MV-4-11 (cell line): ENCODE results near the gene KIF22.
A peak's percentile ranks its signal among the peaks of the same experiment; 100 is the strongest.

ENCODE experiments used
- DNase-seq: peaks from one replicate; lab custom pipeline; 2025; lab: John Stamatoyannopoulos, UW

KIF22 gene

GRCh38 chr16:29841631-29842030, 51.1 kb downstream of the KIF22 start:
- DNase-seq = no peak

GRCh38 chr16:29842732-29843346, 52.3 kb downstream of the KIF22 start:
- DNase-seq = no peak

DNA sequence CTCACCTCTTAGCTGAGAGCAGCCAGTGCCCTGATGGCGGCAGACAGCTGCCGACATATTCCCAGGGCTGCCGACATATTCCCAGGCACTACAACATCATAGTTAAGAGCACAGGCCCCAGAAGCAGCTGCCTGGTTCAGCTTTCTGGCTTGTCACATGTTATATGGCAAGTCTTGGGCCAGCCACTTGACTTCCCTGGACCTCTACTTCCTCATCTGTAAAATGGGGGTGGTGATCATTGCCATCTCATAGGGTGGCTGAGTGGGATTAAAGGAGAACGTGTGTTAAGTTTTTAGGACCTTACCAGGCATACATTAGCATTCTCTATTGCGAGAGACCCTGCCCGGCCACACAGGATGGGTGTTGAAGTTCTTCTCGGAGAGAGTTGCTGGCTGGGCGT, 53.4 kb downstream of the KIF22 start:
- DNase-seq = no peak

DNA sequence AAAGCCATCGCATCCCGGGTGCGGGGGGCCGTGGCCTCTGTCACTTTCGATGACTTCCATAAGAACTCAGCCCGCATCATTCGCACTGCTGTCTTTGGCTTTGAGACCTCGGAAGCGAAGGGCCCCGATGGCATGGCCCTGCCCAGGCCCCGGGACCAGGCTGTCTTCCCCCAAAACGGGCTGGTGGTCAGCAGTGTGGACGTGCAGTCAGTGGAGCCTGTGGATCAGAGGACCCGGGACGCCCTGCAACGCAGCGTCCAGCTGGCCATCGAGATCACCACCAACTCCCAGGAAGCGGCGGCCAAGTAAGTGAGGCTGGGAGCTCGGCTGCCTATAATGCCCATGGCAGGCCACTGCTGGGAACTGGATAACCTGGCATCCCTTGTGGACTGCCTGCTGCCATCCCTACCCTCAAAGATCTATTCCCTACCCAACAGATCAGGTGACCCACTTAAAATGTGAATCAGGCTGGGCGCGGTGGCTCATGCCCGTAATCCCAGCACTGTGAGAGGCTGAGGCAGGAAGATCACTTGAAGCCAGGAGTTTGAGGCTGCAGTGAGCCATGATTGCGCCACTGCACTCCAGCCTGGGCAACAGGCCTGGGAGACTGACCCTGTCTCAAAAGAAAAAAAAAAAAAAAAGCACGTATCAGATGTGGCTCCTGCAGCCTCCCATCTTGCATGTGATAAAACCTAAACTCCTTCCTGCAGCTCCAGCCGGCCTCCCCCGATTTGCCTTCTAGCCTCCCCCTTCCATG, 54.2 kb downstream of the KIF22 start:
- no peak for DNase-seq

GRCh38 chr16:29845656-29846055, 55.1 kb downstream of the KIF22 start:
- DNase-seq = no peak

DNA sequence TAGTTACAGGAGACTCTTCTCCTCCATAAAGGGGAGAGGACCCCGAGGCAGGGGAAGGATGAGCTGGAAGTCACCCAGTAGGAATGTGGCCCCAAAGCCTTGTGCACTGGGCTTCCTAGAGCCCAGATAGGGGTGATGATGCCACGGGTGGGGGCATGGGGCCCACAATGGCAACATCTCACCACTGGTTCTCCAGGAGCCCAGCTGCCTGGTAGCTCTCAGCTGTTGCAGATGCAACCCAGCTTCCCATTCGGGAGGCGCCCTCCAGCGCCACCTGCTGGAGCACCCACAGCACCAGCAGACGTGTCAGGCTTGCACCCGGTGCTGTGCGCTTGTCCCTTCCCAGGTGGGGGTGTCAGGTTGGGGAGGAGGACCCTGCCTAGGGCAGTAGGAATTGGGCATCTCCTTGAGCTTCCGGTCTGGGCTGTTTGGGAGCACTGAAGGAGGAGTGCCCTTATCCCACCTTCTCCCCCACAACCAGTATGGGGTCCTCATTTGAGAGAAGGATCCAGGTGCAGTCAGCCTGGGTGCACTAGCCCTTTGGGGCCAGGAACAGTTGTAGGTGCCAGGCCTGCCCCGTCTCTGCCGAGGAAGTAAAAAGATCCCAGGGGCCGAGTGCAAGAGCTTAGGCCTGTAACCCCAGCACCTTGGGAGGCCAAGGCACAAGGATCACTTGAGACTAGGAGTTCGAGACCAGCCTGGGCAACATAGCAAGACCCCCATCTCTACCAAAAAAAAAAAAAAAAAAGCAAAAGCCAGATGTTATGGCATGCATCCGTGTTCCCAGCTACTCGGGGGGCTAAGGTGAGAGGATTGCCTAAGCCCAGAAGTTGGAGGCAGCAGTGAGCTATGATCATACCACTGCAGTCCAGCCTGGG, 58.1 kb downstream of the KIF22 start:
- DNase-seq = peak; percentile 57

GRCh38 chr16:29849505-29849904, 59.0 kb downstream of the KIF22 start:
- no peak for DNase-seq

DNA sequence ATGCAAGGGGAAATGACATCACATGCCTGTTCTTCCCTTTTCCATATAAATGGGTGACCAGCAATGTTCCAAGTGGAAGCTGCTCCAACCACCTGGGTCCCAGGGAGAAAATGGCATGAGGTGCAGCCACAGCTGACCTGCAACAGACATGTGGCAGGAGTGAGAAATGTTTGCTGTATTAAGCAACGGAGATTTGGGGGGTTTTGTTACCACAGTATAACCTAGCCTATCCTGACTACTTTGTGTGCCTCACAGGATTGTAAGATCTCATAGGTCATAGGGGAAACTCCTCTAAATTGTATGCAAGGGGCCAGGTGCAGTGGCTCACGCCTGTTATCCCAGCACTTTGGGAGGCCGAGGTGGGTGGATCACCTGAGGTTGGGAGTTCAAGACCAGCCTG, 60.4 kb downstream of the KIF22 start:
- DNase-seq = no peak

- no peak for DNase-seq
Measured at GRCh38 chr16:29852654-29853053, 62.1 kb downstream of the KIF22 start.

- no peak for DNase-seq
Measured at GRCh38 chr16:29854520-29855100, 64.1 kb downstream of the KIF22 start.
